H1 (cell line): ENCODE data around the gene SULT2B1. TPM values are rescaled to one million over a fixed set of nuclear protein-coding genes. Genes with fewer than 3 reads are reported as not detected.

Experiments used
- CTCF ChIA-PET: fragments of 300-600 bp; sonication (Branson Sonifier 250); formaldehyde crosslinking; loops from one replicate; lab custom pipeline; 2021; ENCODE audit not compliant: partially characterized antibody; lab: Charles Lee
- POLR2A ChIA-PET: fragments of 300-600 bp; sonication (Branson Sonifier 250); formaldehyde crosslinking; loops from one replicate; lab custom pipeline; 2021; ENCODE audit warnings: inconsistent platforms; ENCODE audit not compliant: partially characterized antibody; lab: Charles Lee
- DNase-seq, 2 experiments: peaks; one replicate each; pipeline versions ENCODE4 v3.0.0 to v3.0.0-alpha.2; 2010 to 2022; ENCODE audit warnings: low spot score in 2 of 2, low read depth in 1 of 2, mixed read lengths in 1 of 2
- FAIRE-seq: peaks from 2 replicates; lab custom pipeline; 2011; peaks lifted over from hg19 to GRCh38; lab: Jason Lieb, UNC
- H2AFZ ChIP-seq: 2 replicates; pipeline ENCODE4 v1.8.1; 2012; ENCODE audit warnings: low read length, inconsistent platforms
- H2AK5ac ChIP-seq: 2 replicates; pipeline ENCODE4 v1.6.1; 2013; ENCODE audit warnings: low read depth, low read length
- H2BK120ac ChIP-seq: replicated peaks from 2 replicates; pipeline ENCODE3; 2013; ENCODE audit warnings: low read depth, low read length, inconsistent platforms
- H2BK12ac ChIP-seq: 2 replicates; pipeline ENCODE4 v1.6.1; 2013; ENCODE audit warnings: low read depth, low read length
- H2BK15ac ChIP-seq: 2 replicates; pipeline ENCODE4 v1.6.1; 2013; ENCODE audit warnings: low read length
- H2BK20ac ChIP-seq: 2 replicates; pipeline ENCODE4 v1.6.1; 2013; ENCODE audit warnings: low read length
- H2BK5ac ChIP-seq: 2 replicates; pipeline ENCODE4 v1.6.1; 2013; ENCODE audit warnings: low read depth, low read length
- H3K14ac ChIP-seq: 2 replicates; pipeline ENCODE4 v1.6.1; 2013; ENCODE audit warnings: inconsistent platforms; ENCODE audit not compliant: insufficient read length
- H3K18ac ChIP-seq: 2 replicates; pipeline ENCODE4 v1.6.1; 2013; ENCODE audit warnings: low read length; ENCODE audit errors: extremely low read depth
- H3K23ac ChIP-seq: 2 replicates; pipeline ENCODE4 v1.6.1; 2013; ENCODE audit warnings: inconsistent platforms; ENCODE audit not compliant: insufficient read length
- H3K23me2 ChIP-seq: 2 replicates; pipeline ENCODE4 v1.6.1; 2013; ENCODE audit warnings: low read depth, low read length
- H3K27ac ChIP-seq: 2 replicates; pipeline ENCODE4 v1.6.1; 2011; ENCODE audit warnings: low read depth, low read length, inconsistent platforms
- H3K27me3 ChIP-seq, 4 experiments: replicated peaks in 1 of 4; 1 replicate in 1 of 4; 2 replicates in 3 of 4; pipeline versions ENCODE4 v1.6.1 to v1.8.1; 2011 to 2013; ENCODE audit warnings: low read length in 3 of 4, mild to moderate bottlenecking in 3 of 4, inconsistent platforms in 2 of 4, mixed read lengths in 2 of 4, moderate library complexity in 1 of 4; ENCODE audit not compliant: control insufficient read depth in 3 of 4, insufficient read depth in 3 of 4; ENCODE audit errors: extremely low read depth in 1 of 4
- H3K36me3 ChIP-seq, 4 experiments: 2 replicates each; pipeline versions ENCODE4 v1.6.1 to v1.8.1; 2011 to 2013; ENCODE audit warnings: mild to moderate bottlenecking in 4 of 4, low read length in 3 of 4, moderate library complexity in 2 of 4, control low read depth in 1 of 4, inconsistent platforms in 1 of 4; ENCODE audit not compliant: insufficient read depth in 4 of 4, control insufficient read depth in 2 of 4
- H3K4ac ChIP-seq: replicated peaks from 2 replicates; pipeline ENCODE3; 2013; ENCODE audit warnings: low read length, low read depth, mixed read lengths, inconsistent platforms; ENCODE audit not compliant: insufficient read length
- H3K4me1 ChIP-seq, 4 experiments: replicated peaks in 1 of 4; 1 replicate in 1 of 4; 2 replicates in 3 of 4; pipeline versions ENCODE4 v1.6.1 to v1.8.1; 2011 to 2013; ENCODE audit warnings: low read length in 3 of 4, inconsistent platforms in 2 of 4, mixed read lengths in 1 of 4; ENCODE audit not compliant: insufficient read depth in 4 of 4, control insufficient read depth in 3 of 4
- H3K4me2 ChIP-seq, 2 experiments: 2 replicates each; pipeline versions ENCODE4 v1.6.1 to v1.8.1; 2011 to 2013; ENCODE audit warnings: low read depth in 2 of 2, low read length in 2 of 2, control low read depth in 1 of 2, inconsistent platforms in 1 of 2, mild to moderate bottlenecking in 1 of 2; ENCODE audit not compliant: insufficient read depth in 1 of 2
- H3K4me3 ChIP-seq, 4 experiments: fragments of 200-600, 300-600 bp in 1 of 4; sonication (generic), shearing (Covaris generic), sonication (Bioruptor Twin) in 1 of 4; 2 replicates each; pipeline versions ENCODE4 v1.5.1 to v1.8.1; 2011 to 2016; ENCODE audit warnings: low read length in 4 of 4, low read depth in 3 of 4, control low read depth in 2 of 4, inconsistent platforms in 2 of 4, mild to moderate bottlenecking in 2 of 4, mixed read lengths in 1 of 4, moderate library complexity in 1 of 4; ENCODE audit not compliant: insufficient read depth in 2 of 4; ENCODE audit errors: extremely low read depth in 1 of 4
- H3K56ac ChIP-seq: replicated peaks from 2 replicates; pipeline ENCODE3; 2013; ENCODE audit warnings: low read depth, mild to moderate bottlenecking, mixed read lengths, low read length, inconsistent platforms; ENCODE audit not compliant: insufficient read length
- H3K79me1 ChIP-seq: 2 replicates; pipeline ENCODE4 v1.6.1; 2013; ENCODE audit warnings: low read depth, low read length, control low read depth
- H3K79me2 ChIP-seq, 2 experiments: 2 replicates each; pipeline versions ENCODE4 v1.6.1 to v1.8.1; 2012 to 2013; ENCODE audit warnings: low read length in 2 of 2, mild to moderate bottlenecking in 2 of 2, inconsistent platforms in 1 of 2; ENCODE audit not compliant: insufficient read depth in 2 of 2, control insufficient read depth in 1 of 2
- H3K9ac ChIP-seq, 4 experiments: replicated peaks in 1 of 4; 1 replicate in 1 of 4; 2 replicates in 3 of 4; pipeline versions ENCODE4 v1.6.1 to v1.8.1; 2011 to 2013; ENCODE audit warnings: low read depth in 3 of 4, low read length in 3 of 4, control low read depth in 2 of 4, mild to moderate bottlenecking in 2 of 4, moderate library complexity in 2 of 4, inconsistent platforms in 1 of 4; ENCODE audit errors: extremely low read depth in 1 of 4
- H3K9me3 ChIP-seq, 2 experiments: 2 replicates each; pipeline versions ENCODE4 v1.6.1 to v1.8.1; 2012 to 2013; ENCODE audit warnings: mild to moderate bottlenecking in 2 of 2, moderate library complexity in 2 of 2, control low read depth in 1 of 2, inconsistent platforms in 1 of 2, low read depth in 1 of 2, low read length in 1 of 2, mixed read lengths in 1 of 2; ENCODE audit not compliant: insufficient read depth in 2 of 2
- H4K20me1 ChIP-seq, 2 experiments: replicated peaks in 1 of 2; 2 replicates each; pipeline versions ENCODE3 to v1.8.1; 2011 to 2013; ENCODE audit warnings: inconsistent platforms in 2 of 2, low read length in 2 of 2, mild to moderate bottlenecking in 1 of 2; ENCODE audit not compliant: insufficient read depth in 2 of 2, control insufficient read depth in 1 of 2
- H4K5ac ChIP-seq: 2 replicates; pipeline ENCODE4 v1.6.1; 2013; ENCODE audit warnings: low read length, low read depth, mixed read lengths, inconsistent platforms; ENCODE audit not compliant: insufficient read length
- H4K8ac ChIP-seq: 2 replicates; pipeline ENCODE4 v1.8.0; 2013; ENCODE audit warnings: mild to moderate bottlenecking, moderate library complexity, low read length, inconsistent platforms; ENCODE audit not compliant: insufficient read depth; ENCODE audit errors: extremely low read depth
- H4K91ac ChIP-seq: replicated peaks from 2 replicates; pipeline ENCODE3; 2013; ENCODE audit warnings: low read length, mixed read lengths, inconsistent platforms; ENCODE audit not compliant: insufficient read length
- BACH1 ChIP-seq: IDR thresholded peaks from 2 replicates; pipeline ENCODE4 v1.6.1; 2012; ENCODE audit warnings: low read length, improper control_type of control experiment
- CHD2 ChIP-seq: IDR thresholded peaks from 2 replicates; pipeline ENCODE4 v1.6.1; 2012; ENCODE audit warnings: low read length, improper control_type of control experiment
- EP300 ChIP-seq, 2 experiments: IDR thresholded peaks; 1 replicate in 1 of 2; 2 replicates in 1 of 2; pipeline ENCODE4 v1.6.1; 2011 to 2012; ENCODE audit warnings: low read depth in 2 of 2, low read length in 2 of 2, mild to moderate bottlenecking in 2 of 2, borderline replicate concordance in 1 of 2, inconsistent platforms in 1 of 2, moderate library complexity in 1 of 2
- KDM4A ChIP-seq: IDR thresholded peaks from one replicate; pipeline ENCODE4 v1.7.1; 2012; ENCODE audit warnings: low read depth, mild to moderate bottlenecking, moderate library complexity, low read length, inconsistent platforms; ENCODE audit not compliant: severe bottlenecking
- RAD21 ChIP-seq, 2 experiments: IDR thresholded peaks in 1 of 2; conservative IDR thresholded peaks in 1 of 2; 2 replicates each; pipeline ENCODE4 v1.6.1; 2011; ENCODE audit warnings: low read depth in 2 of 2, low read length in 2 of 2, improper control_type of control experiment in 1 of 2, inconsistent platforms in 1 of 2, mild to moderate bottlenecking in 1 of 2, moderate library complexity in 1 of 2
- SP4 ChIP-seq: IDR thresholded peaks from 2 replicates; pipeline ENCODE4 v1.6.1; 2012; ENCODE audit warnings: low read length, inconsistent platforms
- TBP ChIP-seq: IDR thresholded peaks from 2 replicates; pipeline ENCODE4 v1.6.1; 2011; ENCODE audit warnings: low read depth, low read length, improper control_type of control experiment
- TCF12 ChIP-seq: IDR thresholded peaks from 2 replicates; pipeline ENCODE4 v1.6.1; 2011; ENCODE audit warnings: low read depth, mild to moderate bottlenecking, low read length
- YY1 ChIP-seq: IDR thresholded peaks from 2 replicates; pipeline ENCODE4 v1.6.1; 2011; ENCODE audit warnings: low read depth, mild to moderate bottlenecking, low read length
- WGBS, 2 experiments: shearing (Covaris generic) in 1 of 2; methylation state at CpG; one replicate each; pipeline versions ENCODE4 v1.1.6 to v1.1.7; 2013 to 2015; ENCODE audit warnings: low lambda C conversion rate in 2 of 2, mixed read lengths in 2 of 2, inconsistent platforms in 1 of 2, low coverage in 1 of 2, missing lambda C conversion rate in 1 of 2; ENCODE audit not compliant: insufficient replicate concordance in 2 of 2, insufficient coverage in 1 of 2, insufficient read length in 1 of 2; ENCODE audit errors: extremely low coverage in 1 of 2, missing lambda C conversion rate in 1 of 2; 5-methylcytosine and 5-hydroxymethylcytosine counted together
- polyA plus RNA-seq, 7 experiments: library from polyadenylated mRNA; depleted of rRNA in 3 of 7; stranded (reverse) in 5 of 7; unstranded in 2 of 7; fragments of >200 nt in 5 of 7; fragments of 200-250 nt in 2 of 7; gene quantifications; 1 replicate in 5 of 7; 2 replicates in 1 of 7; 4 replicates in 1 of 7; pipeline versions ENCODE4 v1.2.1 to v1.2.3, GENCODE V29; 2011 to 2013; ENCODE audit warnings: missing spikeins in 2 of 7, mixed read lengths in 2 of 7
- total RNA-seq: library from RNA; stranded (reverse); fragmentation: NEBNext Ultra II Directional; extraction: Animal tissue kit (Norgen Biotek cat#: 25700); gene quantifications from 2 replicates; pipeline ENCODE4 v1.2.1, GENCODE V29; 2021
- TF ChIP-seq, protein P1 (sequence below): IDR thresholded peaks from 2 replicates; pipeline ENCODE4 v1.6.1; 2012; ENCODE audit warnings: inconsistent platforms

The SULT2B1 gene
- total and polyA plus RNA-seq, 2 of the 8 experiments (the other 6 are each of a cell fraction or from before 2014, with no cell fraction given), result 1.5 to 2.6 TPM

DNA sequence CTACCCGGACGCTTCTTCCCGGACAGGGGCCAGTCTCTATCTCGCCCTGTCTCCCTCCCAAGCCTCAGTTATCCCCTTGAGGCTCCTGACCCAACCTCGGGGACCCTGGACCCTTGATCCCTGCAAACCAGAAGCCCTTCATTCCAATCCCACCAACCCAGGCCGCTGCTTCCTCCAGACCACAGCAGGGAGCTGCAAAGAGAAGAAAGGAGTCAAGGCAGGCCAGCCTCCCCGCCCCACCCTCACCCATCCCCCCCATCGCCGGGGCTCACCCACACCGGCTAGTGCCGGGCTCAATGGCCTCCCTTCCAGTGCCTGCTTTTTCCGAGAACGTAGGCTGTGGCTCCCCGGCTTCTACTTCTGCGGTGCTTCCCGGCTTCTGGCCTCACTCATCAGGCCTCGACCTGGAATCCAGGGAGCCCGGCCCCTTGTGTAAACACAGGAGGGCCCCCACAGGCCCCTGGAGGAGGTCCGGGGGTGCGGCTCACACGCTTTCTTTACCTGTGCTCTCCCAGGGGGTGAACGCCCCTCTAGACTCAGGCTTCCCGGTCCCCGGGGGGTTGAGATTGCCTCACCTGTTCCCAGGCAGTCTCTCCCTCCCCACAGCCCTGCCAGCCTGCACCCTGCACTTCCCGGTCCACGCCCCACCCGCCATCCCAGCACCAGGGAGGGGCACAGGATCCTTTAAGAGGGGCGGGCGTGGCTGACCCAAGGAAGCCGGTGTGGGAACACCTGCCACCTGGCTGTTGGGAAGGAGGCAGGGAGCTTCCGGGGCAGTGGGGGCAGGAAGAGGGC, 62.7 kb downstream of the SULT2B1 start, which contains the start of gene FAM83E:
FAM83E (minus strand) TSS at position 641 of the 795 bp plus-strand sequence. CDS start 1,704 bp downstream, outside the sequence.
- Histone ChIP-seq H2BK5ac (peak within 1 kb of the TSS; percentile 88), H2BK20ac (no peak within 1 kb of the TSS), H3K23ac (no peak within 1 kb of the TSS), H3K4me1 (peaks cover 0 to 45% (median 35%) of the 10 kb centered on the region in 4 experiments; a peak in 6 of 7 replicates), H3K9me3 (no peaks in the 10 kb centered on the region), H4K8ac (peak within 1 kb of the TSS; percentile 86), H3K79me2 (peaks cover 20 to 29% of the 10 kb centered on the region in 2 experiments), H3K27ac (peak within 1 kb of the TSS; percentile 80), H3K4ac (no peak within 1 kb of the TSS), H4K5ac (peak within 1 kb of the TSS; percentile 58), H3K56ac (peak within 1 kb of the TSS; percentile 35), H3K4me3 (peak within 1 kb of the TSS; percentile 4 to 50 (median 21); a peak in 6 of 8 replicates), H2AFZ (no peak within 1 kb of the TSS), H2AK5ac (peak within 1 kb of the TSS; percentile 54; the same call in 1 of the 2 replicates), H2BK120ac (no peak within 1 kb of the TSS), H3K79me1 (peaks cover 4% of the 10 kb centered on the region; the same call in 1 of the 2 replicates), H4K91ac (peak within 1 kb of the TSS; percentile 68), H2BK12ac (peak within 1 kb of the TSS; percentile 90; the same call in 1 of the 2 replicates), H3K23me2 (peaks cover 4% of the 10 kb centered on the region; the same call in 1 of the 2 replicates), H3K36me3 (peaks cover 17 to 32% (median 21%) of the 10 kb centered on the region in 4 experiments), H4K20me1 (peaks cover 25 to 39% of the 10 kb centered on the region in 2 experiments), H3K27me3 (no peaks in the 10 kb centered on the region), H3K9ac (peak within 1 kb of the TSS in 3 of 4 experiments; percentile 26 to 50 (median 40); a peak in 6 of 7 replicates), H3K14ac (no peak within 1 kb of the TSS), H3K4me2 (peak within 1 kb of the TSS; percentile 58 to 66), H3K18ac (peak within 1 kb of the TSS; percentile 90), H2BK15ac (no peak within 1 kb of the TSS)
- WGBS, 2 experiments, result 22% methylated on average over 30 of the region's 31 CpGs; no CpG with 5 or more reads in 1 of the 2 experiments
- CTCF ChIA-PET, result interaction anchor here (0.6 to 7.2 kb wide), 4 partner anchors 8 to 232 kb away, joined by 3 to 37 read pairs (median 5); partner anchors contain the start of gene SPACA4
- DNase-seq, result peak in 1 of 2 experiments; percentile 86
- FAIRE-seq, result no peak
- POLR2A ChIA-PET, result interaction anchor here (0.5 to 30.9 kb wide), 31 partner anchors 2 to 319 kb away, joined by 3 to 788 read pairs (median 4); partner anchors contain the start of genes CA11, DBP, DHDH and FAM83E
- TF ChIP-seq KDM4A (no peak), CHD2 (peak; percentile 32), RAD21 (IDR thresholded peaks at IDR 0.05 in 1 of 2, conservative IDR thresholded peaks at IDR 0.05 in 1 of 2; ENCODE audit: low read depth in 2 of 2, low read length in 2 of 2) (peak in 1 of 2 experiments; percentile 0; a peak in 1 of 4 replicates), TCF12 (peak; percentile 65; the same call in 1 of the 2 replicates), BACH1 (0 out of 2 replicates have a peak, but pooled peaks have one; percentile 3), TBP (peak; percentile 27; the same call in 1 of the 2 replicates), EP300 (IDR thresholded peaks at IDR 0.05; ENCODE audit: borderline replicate concordance in 1 of 2, low read depth in 2 of 2, low read length in 2 of 2) (peak in 1 of 2 experiments; percentile 54; a peak in 1 of 3 replicates), YY1 (peak; percentile 69; the same call in 1 of the 2 replicates), SP4 (peak; percentile 62; the same call in 1 of the 2 replicates)
- TF ChIP-seq, protein P1, sequence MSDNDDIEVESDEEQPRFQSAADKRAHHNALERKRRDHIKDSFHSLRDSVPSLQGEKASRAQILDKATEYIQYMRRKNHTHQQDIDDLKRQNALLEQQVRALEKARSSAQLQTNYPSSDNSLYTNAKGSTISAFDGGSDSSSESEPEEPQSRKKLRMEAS, result peak; percentile 49; the same call in 1 of the 2 replicates
